IPS DF 6.9 (cell line): ENCODE data around the gene CALD1.

Experiments
- DNase-seq: peaks from one replicate; pipeline ENCODE4 v3.0.0-alpha.2; 2013; ENCODE audit warnings: low read depth, low spot score
- H3K27ac ChIP-seq: one replicate; pipeline ENCODE4 v1.5.1; 2013; ENCODE audit warnings: low read length, control low read depth
- H3K27me3 ChIP-seq: 2 replicates; pipeline ENCODE4 v1.6.1; 2013; ENCODE audit warnings: mild to moderate bottlenecking, low read length; ENCODE audit not compliant: control insufficient read depth, insufficient read depth
- H3K36me3 ChIP-seq: 2 replicates; pipeline ENCODE4 v1.6.1; 2013; ENCODE audit warnings: low read length; ENCODE audit not compliant: control insufficient read depth, insufficient read depth
- H3K4me1 ChIP-seq: 2 replicates; pipeline ENCODE4 v1.6.1; 2013; ENCODE audit warnings: low read length; ENCODE audit not compliant: control insufficient read depth, insufficient read depth
- H3K4me3 ChIP-seq: 2 replicates; pipeline ENCODE4 v1.5.1; 2013; ENCODE audit warnings: mild to moderate bottlenecking, low read length
- H3K9me3 ChIP-seq: 2 replicates; pipeline ENCODE4 v1.6.1; 2013; ENCODE audit warnings: low read length, inconsistent platforms; ENCODE audit not compliant: control insufficient read depth, insufficient read depth
- WGBS: extraction: QIAGEN DNeasy Blood & Tissue Kit; methylation state at CpG from one replicate; pipeline ENCODE4 v1.1.7; 2013; ENCODE audit warnings: mixed read lengths, missing lambda C conversion rate; ENCODE audit not compliant: insufficient read length, insufficient coverage; 5-methylcytosine and 5-hydroxymethylcytosine counted together

The CALD1 gene

GRCh38 chr7:134936893-134937510 lies 157.6 kb downstream of the CALD1 start:
- Histone ChIP-seq H3K27ac (no peak overlapping the region), H3K27me3 (no peaks in the 10 kb centered on the region), H3K4me3 (no peak overlapping the region), H3K4me1 (no peaks in the 10 kb centered on the region), H3K9me3 (no peaks in the 10 kb centered on the region), H3K36me3 (0 out of 2 replicates have a peak, but pooled peaks cover 2% of the 10 kb centered on the region)
- DNase-seq: no peak
- WGBS: no CpG with 5 or more reads among the region's 3 CpGs

GRCh38 chr7:134938141-134938540 lies 158.7 kb downstream of the CALD1 start:
- H3K36me3 ChIP-seq: 0 out of 2 replicates have a peak, but pooled peaks cover 2% of the 10 kb centered on the region

GRCh38 chr7:134939136-134939535 lies 159.7 kb downstream of the CALD1 start:
- no peak overlapping the region for H3K4me3 ChIP-seq
- H3K27ac ChIP-seq: no peak overlapping the region
- no peaks in the 10 kb centered on the region for H3K27me3 ChIP-seq
- WGBS: no CpG with 5 or more reads among the region's 4 CpGs
- H3K4me1 ChIP-seq: no peaks in the 10 kb centered on the region
- H3K9me3 ChIP-seq: no peaks in the 10 kb centered on the region
- 0 out of 2 replicates have a peak, but pooled peaks cover 2% of the 10 kb centered on the region for H3K36me3 ChIP-seq
- no peak for DNase-seq

More at GRCh38 chr7:134938141-134938540, 158.7 kb downstream of the CALD1 start:
- Histone ChIP-seq H3K9me3 (no peaks in the 10 kb centered on the region), H3K27me3 (no peaks in the 10 kb centered on the region), H3K4me3 (no peak overlapping the region), H3K4me1 (no peaks in the 10 kb centered on the region), H3K27ac (no peak overlapping the region)
- DNase-seq: no peak
- no CpG with 5 or more reads among the region's 4 CpGs for WGBS

- no peak for DNase-seq
- Histone ChIP-seq H3K36me3 (no peaks in the 10 kb centered on the region), H3K4me3 (no peak overlapping the region), H3K4me1 (no peaks in the 10 kb centered on the region), H3K27me3 (no peaks in the 10 kb centered on the region), H3K9me3 (no peaks in the 10 kb centered on the region), H3K27ac (no peak overlapping the region)
Measured at GRCh38 chr7:134940729-134941128, 161.3 kb downstream of the CALD1 start.

GRCh38 chr7:134941185-134941900 lies 161.9 kb downstream of the CALD1 start:
- H3K36me3 ChIP-seq: no peaks in the 10 kb centered on the region
- WGBS: no CpG with 5 or more reads among the region's 3 CpGs
- no peak overlapping the region for H3K27ac ChIP-seq
- H3K4me1 ChIP-seq: no peaks in the 10 kb centered on the region
- H3K4me3 ChIP-seq: no peak overlapping the region
- H3K27me3 ChIP-seq: no peaks in the 10 kb centered on the region
- DNase-seq: no peak
- no peaks in the 10 kb centered on the region for H3K9me3 ChIP-seq

GRCh38 chr7:134941952-134942351 lies 162.5 kb downstream of the CALD1 start:
- no peaks in the 10 kb centered on the region for H3K36me3 ChIP-seq
- H3K4me1 ChIP-seq: no peaks in the 10 kb centered on the region
- H3K4me3 ChIP-seq: no peak overlapping the region
- H3K27me3 ChIP-seq: no peaks in the 10 kb centered on the region
- no CpG with 5 or more reads among the region's 5 CpGs for WGBS
- no peak overlapping the region for H3K27ac ChIP-seq
- H3K9me3 ChIP-seq: no peaks in the 10 kb centered on the region
- no peak for DNase-seq

GRCh38 chr7:134942690-134943466 lies 163.4 kb downstream of the CALD1 start:
- Histone ChIP-seq H3K9me3 (no peaks in the 10 kb centered on the region), H3K4me1 (no peaks in the 10 kb centered on the region), H3K27ac (no peak overlapping the region), H3K27me3 (no peaks in the 10 kb centered on the region), H3K4me3 (no peak overlapping the region), H3K36me3 (no peaks in the 10 kb centered on the region)
- no peak for DNase-seq
- WGBS: 100% methylated on average over 1 of the region's 9 CpGs

- DNase-seq: no peak
- Histone ChIP-seq H3K4me3 (no peak overlapping the region), H3K36me3 (no peaks in the 10 kb centered on the region), H3K4me1 (no peaks in the 10 kb centered on the region), H3K9me3 (no peaks in the 10 kb centered on the region), H3K27ac (no peak overlapping the region), H3K27me3 (no peaks in the 10 kb centered on the region)
- WGBS: no CpG with 5 or more reads among the region's 3 CpGs
Measured at GRCh38 chr7:134943785-134944400, 164.5 kb downstream of the CALD1 start.

- H3K4me1 ChIP-seq: no peaks in the 10 kb centered on the region
- WGBS: no CpG with 5 or more reads among the region's 3 CpGs
- no peak overlapping the region for H3K27ac ChIP-seq
- peaks cover 4% of the 10 kb centered on the region; the same call in 1 of the 2 replicates for H3K36me3 ChIP-seq
- no peak overlapping the region for H3K4me3 ChIP-seq
- DNase-seq: no peak
- H3K27me3 ChIP-seq: no peaks in the 10 kb centered on the region
- H3K9me3 ChIP-seq: no peaks in the 10 kb centered on the region
Measured at GRCh38 chr7:134945691-134946090, 166.3 kb downstream of the CALD1 start.

GRCh38 chr7:134946260-134946659 lies 166.8 kb downstream of the CALD1 start:
- WGBS: no CpG with 5 or more reads among the region's 2 CpGs
- DNase-seq: no peak

More at GRCh38 chr7:134946260-134946659, 166.8 kb downstream of the CALD1 start:
- no peaks in the 10 kb centered on the region for H3K27me3 ChIP-seq
- no peaks in the 10 kb centered on the region for H3K9me3 ChIP-seq
- peaks cover 4% of the 10 kb centered on the region; the same call in 1 of the 2 replicates for H3K36me3 ChIP-seq
- H3K4me3 ChIP-seq: no peak overlapping the region
- no peaks in the 10 kb centered on the region for H3K4me1 ChIP-seq
- H3K27ac ChIP-seq: no peak overlapping the region
